NCI-H526 treated with DMSO at 0.1 percent for 48 hours (cell line): ENCODE results near the gene ELF5.
A peak's percentile ranks its signal among the peaks of the same experiment; 100 is the strongest.

Source experiments
- DNase-seq: peaks from one replicate; lab custom pipeline; 2025; lab: John Stamatoyannopoulos, UW

ELF5 gene

DNA sequence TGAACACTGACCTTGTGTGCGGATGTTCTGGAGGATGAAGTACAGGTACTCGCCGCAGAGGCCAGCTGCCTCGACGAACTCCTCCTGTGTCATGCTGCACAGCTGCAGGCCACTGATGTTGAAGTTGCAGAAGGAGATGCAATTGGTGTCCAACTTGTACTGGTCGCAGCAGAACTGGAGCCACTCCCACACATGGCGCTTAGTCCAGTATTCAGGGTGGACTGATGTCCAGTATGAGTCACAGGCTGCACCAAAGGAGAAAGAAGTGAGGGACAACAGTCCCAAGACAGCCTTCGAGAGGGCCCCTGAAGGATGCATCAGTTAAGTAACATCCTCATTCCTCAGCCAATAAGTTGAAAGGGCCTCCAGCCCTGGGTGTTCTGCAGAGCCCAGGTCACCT is 20.1 kb downstream of the ELF5 start:
- DNase-seq: no peak

DNA sequence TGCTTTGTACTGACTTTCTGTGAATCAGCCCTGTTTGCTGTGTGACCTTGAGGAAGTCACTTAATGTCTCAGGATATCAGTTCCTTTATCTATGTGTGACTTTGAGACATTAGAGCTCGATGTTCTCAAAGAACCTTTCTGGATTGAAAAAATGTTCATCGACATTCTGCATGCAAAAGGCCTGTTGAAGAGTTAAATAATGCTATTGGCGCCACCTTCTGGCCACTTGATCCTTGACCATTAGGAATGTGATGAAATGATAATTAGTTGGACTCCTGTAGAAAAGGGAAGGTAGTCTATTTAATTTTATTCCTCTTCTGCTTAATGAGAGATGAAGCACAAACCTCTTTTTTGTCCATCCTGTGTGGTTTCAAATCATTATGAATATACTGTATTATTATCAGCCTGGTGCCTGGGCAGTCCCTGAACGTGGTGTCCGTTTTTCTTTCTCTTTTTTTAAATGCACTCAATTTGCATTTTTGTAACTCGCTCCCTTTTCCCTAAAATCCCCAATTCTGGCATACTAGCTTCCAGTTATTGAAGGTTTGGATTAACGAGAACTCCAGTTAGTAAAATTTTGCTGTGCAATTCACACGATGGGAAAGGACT is 20.7 kb downstream of the ELF5 start:
- DNase-seq: peak; percentile 48

DNA sequence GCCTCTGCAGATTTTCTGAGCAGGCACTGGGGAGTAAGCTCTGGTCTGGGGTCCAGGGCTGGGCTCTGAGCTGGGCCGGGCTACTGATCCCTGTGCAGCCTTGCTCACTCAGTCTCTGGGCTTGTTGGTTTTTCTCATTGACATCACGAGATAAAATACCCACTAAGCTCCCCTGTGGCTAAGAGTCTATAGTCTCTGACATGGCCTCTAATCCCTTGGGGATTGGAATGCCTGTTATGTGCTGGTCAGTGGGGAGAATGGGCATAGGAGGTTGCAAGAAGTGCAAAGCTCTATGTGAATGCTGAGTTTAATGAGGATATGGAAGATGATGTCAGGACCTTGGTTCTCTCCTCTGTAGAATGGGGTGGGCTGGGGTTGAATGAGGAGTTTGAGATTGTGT is 23.3 kb downstream of the ELF5 start:
- no peak for DNase-seq

DNA sequence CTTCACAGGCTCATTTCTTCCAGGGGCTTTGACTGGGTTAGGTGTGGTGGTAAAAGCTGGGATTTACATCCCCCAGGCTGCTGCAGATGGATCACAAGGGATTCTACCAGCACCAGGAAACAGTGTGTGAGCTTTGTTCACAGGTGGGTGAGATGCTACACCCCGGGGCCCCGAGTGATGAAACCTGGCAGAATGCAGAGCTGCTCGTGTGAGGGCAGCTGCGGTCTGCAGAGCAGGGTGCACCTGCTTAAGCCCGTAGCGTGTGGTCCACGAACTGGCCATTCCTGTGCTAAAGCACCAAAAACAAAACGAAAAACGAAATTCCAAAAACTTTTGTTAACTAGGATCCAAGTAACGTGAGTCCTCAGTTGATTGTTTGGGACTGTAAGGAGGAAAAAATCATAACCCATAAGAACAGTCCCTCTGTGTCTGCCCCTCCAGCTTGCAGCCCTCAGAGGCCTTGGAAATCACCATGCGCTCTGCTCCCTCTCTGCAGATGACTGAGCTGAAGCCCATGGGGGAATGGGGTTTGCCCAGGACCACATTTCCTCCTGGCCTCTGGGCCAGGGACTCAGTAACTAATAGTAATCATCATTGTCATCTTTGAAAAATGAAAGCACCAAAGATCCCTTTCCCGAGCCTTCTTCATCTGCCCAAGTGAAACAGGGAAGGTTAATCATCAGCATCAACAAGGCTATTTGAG is 24.6 kb downstream of the ELF5 start:
- DNase-seq: no peak

DNA sequence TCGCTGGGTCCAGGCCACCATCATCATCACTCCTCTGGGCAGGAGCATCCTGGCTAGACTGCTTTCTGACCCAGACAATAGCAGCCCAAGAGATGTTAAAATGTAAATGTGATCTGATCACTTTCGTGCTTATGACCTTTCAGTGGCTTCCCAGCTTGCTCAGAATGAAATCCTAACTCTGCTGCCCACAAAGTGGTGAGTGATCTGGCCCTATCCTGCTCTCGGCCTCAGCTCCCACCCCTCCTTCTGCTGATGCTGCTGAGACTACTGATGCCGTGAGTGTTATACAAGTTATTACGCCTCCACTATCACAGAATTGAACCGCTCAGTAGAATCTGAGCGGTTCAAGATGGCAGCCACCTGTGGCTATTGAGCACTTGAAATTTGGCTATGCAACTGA is 26.2 kb downstream of the ELF5 start:
- no peak for DNase-seq

DNA sequence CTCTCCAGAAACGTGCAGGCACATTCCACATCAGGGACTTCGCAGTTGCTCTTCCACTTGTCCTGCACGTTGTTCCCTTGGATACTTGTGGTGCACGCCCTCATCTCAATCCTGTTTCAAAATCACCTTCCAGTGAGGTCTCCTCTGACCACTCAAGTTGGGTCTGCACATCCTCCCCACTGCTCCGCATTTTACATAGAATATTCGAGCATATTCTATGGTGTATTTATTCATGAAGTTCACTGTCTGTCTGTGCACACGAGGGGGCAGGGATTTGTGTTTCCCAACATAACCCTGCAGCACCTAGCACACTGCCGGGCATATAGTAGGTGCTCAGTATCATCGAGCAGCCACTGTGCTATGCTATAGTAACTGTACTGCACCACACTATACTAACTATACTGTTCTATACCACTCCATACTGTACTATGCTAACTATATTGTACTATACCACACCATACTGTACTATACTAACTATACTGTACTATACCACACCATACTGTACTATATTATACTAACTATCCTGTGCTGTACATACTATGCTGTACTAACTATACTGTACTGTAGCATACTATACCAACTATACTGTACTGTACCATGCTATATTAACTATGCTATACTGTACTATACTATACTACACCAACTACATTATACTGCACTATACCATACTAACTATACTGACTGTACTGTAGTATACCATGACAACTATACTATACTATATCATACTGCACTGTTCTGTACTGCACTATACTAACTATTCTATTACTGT is 30.3 kb downstream of the ELF5 start:
- DNase-seq: no peak

DNA sequence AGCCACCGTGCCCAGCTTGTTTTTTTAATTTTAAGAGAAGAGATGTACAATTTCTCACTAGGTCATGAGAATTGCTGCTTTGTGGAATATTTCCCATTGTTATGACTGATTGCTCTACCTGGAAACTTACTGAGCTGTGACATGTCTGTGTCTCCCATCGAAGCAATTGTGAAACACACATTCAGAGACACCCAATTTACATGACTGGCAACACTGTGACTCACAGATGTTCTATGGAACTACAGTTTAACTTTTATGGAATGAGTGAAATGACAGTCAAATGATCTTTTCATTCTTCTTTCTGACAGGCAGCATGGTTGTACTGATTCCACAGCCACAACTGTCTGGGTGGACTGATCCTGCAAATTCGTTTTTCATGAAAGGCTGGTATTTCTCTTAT is 32.3 kb downstream of the ELF5 start:
- no peak for DNase-seq

DNA sequence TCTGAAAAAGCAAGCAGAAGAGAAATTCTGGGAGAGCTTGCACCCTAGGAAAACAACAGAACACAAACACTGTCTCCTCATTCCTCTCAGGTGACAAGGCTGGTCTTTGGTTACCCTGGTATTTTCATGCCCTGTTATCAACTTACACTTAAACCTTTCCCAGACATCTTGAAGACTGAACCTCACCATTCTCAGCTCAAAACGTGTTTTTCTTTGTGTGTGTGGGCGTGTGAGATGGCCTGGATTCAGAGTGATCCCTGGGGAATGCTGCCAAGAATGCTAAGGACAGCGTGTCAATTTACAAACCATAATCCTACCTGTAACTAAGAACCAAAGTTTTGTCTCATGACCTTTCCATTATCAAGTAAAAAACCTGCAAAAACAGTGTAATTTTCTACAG is 33.3 kb downstream of the ELF5 start:
- DNase-seq: no peak

DNA sequence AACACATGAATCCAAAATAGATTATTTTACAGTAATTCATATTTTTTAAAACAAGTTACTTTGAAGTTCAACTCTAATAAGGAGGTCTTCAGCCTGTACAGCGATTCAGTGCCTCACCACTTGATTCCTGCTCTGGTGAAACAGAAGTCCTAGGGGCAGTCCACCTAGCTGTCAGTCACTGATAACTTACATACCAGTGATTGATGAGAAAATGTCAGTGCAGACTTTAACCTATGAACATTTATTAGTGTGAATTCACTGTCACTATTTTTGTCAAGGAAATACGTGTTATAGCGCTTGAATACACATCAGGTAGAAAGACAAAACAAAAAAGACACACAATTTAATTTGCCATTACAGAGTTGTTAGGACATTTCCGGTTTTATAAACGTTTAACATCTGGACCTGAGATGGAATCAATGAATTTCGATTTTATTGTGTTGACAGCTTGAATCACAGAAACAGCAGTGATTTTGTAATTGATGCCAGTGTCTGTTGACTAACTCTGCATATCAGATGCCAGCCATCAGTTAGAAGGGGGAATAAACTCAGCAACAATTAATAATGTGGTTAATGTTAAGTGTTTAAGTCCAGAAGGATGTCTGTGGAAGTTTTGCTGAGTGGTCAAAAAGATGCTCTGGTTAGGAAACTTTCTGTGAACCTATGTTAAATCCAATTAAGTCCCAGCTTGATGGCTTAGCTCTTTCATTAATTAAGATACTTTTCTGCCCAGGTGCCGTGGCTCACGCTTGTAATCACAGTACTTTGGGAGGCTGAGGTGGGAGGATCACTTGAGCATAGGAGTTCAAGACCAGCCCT is 34.5 kb downstream of the ELF5 start:
- DNase-seq: no peak

DNA sequence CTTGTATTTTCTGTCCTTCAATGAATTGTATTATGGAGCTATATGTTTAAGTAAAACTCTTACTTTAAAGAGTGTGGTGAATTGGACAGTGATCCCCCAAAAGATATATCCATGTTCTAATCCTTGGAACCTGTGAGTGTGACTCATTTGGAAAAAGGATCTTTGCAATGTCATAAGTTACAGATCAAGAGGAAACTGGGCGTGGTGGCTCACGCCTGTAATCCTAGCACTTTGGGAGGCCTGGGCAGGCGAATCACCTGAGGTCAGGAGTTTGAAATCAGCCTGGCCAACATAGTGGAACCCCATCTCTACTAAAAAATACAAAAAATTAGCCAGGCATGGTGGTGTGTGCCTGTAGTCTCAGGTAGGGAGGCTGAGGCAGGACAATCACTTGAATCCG is 36.7 kb downstream of the ELF5 start:
- no peak for DNase-seq

DNA sequence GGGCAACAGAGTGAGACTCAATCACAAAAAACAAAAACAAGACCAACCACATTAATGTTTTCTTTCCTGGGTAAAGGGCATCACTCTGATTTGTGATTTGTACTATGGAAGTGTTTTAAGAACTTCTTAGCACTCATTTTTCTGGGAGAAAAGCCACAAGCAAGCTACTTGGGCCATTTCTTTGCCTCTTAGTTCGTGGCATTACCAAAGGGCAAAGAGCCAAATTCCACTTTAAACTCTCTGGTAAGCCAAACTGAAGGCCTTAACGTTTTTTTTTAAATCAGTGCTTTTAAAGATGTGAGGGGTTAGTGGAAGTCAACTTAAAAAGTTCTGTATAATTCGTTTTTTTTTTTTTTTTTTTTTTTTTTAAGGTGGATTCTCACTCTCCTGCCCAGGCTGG is 37.9 kb downstream of the ELF5 start:
- DNase-seq: no peak

DNA sequence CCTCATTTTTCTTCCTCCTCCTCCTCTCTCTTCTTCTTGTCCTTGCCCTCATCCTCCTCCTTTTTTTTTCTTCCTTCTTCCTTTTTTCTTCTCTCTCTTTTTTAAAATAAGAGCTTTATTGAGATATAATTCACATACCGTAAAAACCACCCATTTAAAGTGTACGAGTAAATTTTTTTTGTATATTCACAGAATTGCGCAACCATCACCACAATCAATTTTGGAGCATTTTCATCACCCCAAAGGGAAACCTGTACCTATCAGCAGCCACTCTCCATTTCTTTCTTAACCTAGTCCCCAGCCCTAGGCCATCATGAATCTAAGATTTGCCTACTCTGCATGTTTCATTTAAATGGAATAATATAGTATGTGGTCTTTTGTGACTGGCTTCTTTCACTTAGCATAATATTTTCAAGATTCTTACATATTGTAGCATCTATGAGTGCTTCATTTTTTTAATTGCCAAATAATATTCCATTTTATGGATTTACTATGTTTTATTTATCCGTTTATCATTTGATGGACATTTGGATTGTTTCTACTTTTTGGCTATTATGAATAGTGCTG is 39.9 kb downstream of the ELF5 start:
- no peak for DNase-seq

DNA sequence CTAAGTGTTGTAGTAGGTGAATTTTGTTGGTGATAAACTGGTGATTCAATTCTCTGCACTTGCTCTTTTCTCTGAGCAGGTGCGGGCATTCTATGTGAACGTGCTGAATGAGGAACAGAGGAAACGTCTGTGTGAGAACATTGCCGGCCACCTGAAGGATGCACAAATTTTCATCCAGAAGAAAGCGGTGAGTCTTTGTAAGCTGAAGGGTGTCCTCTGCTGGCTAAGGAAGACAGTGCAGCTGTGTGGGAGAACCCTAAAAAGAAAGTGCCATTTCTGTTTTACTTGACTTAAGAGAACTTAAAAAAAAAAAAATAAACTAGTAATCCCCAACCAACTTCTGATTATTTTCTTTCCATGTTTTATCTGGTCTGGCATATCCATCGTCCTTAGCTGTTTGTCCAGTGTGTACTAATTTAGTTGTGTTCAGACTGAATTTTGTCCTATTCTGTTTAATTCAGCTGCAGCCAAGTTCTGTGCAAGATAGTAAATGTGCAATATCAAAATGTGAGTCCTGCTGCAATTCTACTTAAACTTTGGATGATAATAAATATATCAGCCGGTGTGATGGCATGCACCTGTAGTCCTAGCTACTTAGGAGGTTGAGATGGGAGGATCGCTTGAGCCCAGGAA is 45.3 kb downstream of the ELF5 start:
- no peak for DNase-seq

DNA sequence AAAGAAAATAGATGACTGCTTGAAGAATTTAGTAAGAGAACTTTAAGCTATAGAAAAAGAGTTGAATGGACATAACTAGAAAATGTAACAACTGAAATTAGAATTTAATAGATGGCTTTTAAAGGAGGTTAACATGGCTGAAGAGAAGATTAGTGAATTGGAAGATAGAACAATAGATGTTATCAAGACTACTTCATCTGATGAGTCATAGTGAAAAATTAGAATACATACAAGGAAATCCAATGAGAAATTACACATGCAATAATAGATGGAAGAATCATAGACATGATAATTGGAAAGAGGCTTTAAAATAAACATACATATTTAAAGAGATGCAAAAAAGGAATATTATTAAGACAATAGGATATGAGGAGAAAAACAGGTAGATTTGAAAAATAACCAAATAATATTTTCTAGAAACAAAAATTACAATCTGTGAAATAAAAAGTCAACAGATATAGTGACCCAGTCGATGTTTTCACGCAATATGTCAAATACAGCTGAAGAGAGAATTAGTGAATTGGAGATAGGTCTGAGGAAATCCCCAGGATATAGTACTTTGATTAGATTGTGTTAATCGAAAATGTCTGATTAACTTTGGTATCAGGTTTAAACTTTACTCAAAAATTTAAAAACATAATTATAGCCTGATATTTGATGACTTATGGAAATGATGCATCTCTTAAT is 46.6 kb downstream of the ELF5 start:
- no peak for DNase-seq

DNA sequence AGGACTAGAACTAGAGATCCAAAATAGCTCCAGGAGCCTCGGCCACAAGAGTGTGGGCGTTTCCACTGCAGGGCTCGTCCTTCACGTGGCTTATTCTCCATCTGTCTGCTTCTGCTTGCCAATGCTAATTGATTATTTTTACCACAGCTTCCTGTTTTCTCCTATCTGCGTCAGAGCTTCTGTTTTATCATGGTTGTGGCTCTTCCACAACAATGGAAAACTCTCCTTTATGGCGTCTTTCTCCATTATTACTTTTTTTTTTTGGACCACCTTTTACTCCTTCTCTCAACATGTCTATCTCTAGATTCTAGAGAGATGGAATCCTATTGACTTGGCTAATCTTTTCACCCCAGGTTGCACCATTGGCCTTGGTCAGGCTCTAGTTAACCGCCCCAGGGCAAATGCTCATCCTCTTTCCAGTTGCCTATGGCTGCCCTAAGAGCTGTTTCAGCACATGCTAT is 49.0 kb downstream of the ELF5 start:
- no peak for DNase-seq

DNA sequence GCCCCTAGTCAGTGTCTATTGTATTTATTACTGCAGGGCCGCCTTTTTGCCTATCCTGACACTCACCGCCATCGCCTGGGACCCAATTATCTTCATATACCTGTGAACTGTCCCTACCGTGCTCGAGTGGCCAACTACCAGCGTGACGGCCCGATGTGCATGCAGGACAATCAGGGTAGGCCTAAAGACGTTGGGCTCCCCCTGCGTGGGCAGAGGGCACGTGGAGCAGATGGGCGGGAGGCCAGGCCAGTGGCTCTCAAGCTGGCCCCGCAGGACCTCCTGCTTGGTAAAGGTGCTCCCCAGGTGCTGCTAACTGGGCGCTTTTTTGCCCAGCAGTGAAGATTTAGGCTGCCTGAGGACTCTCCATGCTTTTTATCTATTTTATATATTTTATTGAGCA is 52.4 kb downstream of the ELF5 start:
- DNase-seq: no peak

DNA sequence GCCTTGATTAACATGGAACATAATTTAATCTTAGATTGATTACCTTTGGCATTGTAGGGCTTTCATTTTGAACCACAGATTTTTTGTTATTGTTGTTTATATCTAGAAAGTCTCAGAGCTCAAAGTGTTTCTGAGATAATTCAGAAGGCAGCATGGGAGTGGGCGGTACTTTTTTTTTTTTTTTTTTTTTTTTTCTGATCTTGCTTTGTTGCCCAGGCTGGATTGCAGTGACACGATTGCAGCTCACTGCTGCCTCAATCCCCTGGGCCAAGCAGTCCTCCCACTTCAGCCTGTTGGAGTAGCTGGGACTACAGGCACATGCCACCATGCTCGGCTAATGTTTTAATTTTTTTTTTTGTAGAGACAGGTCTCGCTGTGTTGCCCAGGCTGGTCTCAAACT is 53.3 kb downstream of the ELF5 start:
- DNase-seq: no peak

DNA sequence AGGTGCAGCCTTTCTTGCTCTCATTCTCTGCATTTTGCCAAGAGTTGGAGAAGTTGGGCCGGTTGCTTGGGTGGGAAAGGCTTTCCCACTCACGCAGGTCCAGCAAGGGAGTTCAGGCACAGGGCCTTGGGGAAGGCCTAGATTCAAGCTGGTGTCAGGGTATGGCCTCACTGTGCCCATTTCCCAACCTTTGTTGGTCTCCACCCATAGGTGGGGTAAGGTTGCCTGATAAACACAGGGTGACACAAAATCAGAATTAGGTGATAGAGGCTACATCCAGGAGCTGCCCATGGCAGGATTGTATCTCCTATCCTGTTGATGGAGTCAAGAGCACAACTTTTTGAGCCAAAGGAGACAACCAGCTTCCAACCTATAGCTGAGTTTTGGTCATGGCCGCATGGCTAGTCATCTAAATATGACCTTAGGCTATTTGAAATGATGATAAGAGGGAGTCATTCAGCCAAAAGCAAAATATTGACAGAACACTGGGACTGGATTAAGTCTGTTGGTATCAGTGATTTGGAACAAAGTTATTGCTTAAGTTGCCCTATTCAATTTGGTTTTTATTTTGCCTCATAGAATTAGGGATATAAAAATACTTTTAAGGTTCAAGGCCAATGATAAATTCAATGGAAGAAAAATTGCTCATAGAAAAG is 54.0 kb downstream of the ELF5 start:
- DNase-seq: no peak

DNA sequence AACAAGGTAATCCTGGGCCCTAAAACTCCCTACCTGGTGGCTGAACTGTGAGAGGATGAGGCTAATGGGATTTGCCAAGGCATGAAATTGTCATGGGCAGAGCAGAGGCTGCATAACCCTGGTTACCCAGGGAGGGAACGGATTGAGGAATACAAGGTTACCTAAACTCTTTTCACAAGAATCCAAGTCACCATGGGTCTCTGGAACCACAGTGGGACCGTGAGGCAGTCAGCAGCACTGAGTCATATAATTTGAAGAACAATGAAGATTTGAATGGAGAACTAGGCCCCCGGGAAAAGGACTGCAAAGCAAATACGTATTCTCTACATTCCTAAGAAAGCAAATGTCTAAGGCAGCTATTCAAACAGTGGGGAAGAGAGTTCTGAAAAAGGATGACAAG is 55.1 kb downstream of the ELF5 start:
- no peak for DNase-seq

DNA sequence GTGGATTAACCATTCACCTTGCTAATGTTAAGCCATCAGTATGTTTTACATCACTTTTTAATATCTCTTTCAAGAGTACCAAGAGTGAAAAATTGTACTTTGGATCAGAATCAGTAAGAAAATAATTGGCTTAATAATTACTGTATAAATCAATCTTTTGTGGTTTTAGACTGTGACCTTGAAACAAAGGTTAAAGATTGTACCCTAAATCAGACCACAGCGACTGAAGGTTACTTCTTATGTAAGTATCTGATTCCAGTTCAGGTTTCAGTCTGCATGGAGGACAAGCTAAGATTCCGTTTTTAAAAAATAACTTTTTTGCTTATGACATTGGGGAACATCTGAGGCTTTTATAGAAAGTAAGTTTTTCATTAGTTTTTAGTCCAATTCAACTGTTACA is 56.0 kb downstream of the ELF5 start:
- DNase-seq: no peak
